HG02870 (cell line): ENCODE results near the gene PRKCE.

Experiments
- ATAC-seq: cut with Tn5 transposase; IDR thresholded peaks from one replicate; pipeline ENCODE4 v1.9.1; 2021; ENCODE audit warnings: mild to moderate bottlenecking, moderate library complexity; ENCODE audit not compliant: unreplicated experiment

The PRKCE gene

DNA sequence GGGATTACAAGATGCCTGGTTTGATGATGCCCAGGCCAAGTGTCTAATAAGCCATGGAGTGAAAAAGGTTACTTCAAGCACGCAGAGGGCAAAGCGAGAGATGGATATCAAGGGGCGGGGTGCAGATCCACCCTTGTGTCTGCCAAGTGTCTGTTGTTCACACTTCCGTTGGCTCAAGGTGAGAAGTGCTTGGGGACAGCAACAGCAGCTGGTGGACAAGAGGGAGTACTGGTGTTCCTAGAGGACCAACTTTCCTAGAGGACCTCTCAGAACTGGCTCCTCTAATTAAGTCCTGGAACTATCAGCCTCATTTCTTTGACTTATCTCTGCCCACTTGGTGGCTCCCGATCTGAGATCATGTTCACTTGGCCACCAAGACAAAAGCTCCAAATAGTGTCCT, 299.1 kb downstream of the PRKCE start:
- ATAC-seq: no peak

- no peak for ATAC-seq
Measured at GRCh38 chr2:45951025-45951727, 299.7 kb downstream of the PRKCE start.

DNA sequence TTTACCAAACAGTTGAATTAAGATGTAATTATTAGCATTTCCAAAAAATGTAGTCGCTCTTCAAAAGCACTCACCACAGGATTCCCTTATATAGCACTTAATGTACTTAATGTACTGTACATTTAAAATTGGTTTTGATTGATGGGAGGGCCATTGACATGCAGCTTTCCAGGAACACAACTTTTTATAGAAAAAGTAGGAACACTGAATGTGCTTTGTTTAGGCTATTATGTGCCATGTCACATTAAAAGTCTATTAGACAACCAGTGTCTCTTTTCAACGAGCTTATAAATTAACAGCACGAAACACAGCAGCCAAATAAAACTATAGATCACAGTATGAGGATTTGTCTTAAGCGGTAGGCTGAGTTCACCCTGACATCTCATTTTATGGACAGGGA, 301.1 kb downstream of the PRKCE start:
- no peak for ATAC-seq

DNA sequence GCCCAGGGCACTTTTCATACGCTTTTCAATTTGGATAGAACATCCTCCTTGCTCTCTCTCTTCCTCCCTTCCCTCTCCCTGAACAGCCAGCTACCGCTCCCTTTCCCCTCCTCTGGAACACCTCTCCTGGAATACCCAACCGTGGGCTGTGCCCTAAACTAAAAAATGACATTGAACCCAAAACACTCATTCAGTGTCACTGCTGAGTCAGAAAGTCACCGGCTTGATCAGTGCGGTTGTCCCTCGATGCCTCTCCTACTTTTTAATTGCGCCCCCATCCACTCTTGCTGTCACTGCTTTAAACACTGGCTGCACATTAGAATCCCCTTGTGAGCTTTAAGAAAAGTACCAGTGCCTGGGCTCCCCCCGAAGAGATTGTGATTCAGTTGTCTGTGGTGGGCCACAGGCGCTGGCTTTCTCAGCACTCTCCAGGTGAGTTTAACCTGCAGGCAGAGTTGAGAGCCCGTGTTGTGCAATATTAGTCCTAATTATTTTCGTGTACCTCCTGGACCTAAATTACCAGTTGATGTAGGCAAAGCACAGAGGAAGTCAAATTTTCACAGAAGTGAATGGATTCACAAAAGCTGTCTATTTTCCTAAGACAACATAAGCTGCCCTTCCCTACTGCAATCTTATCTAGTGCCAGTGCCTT, 302.0 kb downstream of the PRKCE start:
- no peak for ATAC-seq

DNA sequence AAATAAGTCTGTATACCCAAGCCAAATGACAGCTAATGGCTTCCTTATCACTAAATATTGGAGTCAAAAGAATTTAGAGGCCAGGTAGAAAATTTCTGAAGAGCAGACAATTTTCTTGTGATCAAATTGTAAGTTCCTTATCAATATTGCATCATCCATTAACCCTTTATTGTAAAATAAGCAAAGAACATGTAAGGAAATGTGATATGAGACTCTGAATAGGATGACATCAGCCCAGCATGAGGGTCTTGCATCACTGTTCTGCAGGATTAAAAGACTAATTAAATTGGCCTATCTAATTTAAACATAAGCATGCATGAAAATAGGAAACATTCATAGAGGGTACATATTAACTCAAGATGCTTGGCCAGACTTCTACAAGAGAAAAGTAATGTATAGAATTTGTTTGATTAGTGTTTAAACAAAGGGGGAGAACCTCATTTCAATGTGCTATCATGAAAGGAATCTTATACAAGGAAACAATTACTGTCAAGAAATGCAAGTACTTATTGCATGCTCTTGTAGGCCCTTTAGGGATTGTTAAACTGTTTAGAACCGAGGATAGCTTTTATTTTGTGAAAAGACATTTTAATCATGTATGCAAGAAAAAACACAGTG, 302.9 kb downstream of the PRKCE start:
- ATAC-seq: no peak

DNA sequence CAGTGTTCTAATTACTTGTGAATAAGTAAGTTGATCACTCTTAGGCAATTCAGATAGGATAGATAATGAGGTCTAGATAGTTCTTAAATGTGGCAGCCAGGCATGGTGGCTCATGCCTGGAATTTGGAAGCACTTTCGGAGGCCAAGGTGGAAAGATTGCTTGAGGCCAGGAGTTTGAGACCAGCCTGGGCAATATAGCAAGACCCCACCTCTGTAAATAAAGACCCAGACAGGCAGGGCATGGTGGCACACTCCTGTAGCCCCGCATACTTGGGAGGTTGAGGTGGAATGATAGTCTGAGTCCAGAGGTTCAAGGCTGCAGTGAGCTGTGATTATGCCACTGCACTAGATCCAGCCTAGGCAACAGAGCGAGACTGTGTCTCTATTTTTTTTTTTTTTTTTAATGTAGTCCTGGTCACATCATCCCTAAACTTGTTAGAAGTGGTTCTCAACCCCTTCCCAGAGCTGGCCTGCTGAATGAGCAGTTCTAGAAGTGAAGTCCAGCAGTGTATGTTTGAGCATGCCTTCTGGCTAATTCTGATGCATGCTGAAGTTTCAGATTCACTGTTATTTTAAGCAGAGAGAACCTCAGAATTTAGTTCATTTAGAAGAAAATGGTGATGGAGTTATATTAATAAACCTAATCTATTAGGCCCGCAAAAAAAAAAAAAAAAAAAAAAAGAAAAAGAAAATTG, 306.2 kb downstream of the PRKCE start:
- no peak for ATAC-seq

- no peak for ATAC-seq
Measured at GRCh38 chr2:45960057-45960863, 308.8 kb downstream of the PRKCE start.

GRCh38 chr2:45962177-45962921, 310.9 kb downstream of the PRKCE start:
- no peak for ATAC-seq

- ATAC-seq: no peak
Measured at GRCh38 chr2:45963816-45964215, 312.3 kb downstream of the PRKCE start.

DNA sequence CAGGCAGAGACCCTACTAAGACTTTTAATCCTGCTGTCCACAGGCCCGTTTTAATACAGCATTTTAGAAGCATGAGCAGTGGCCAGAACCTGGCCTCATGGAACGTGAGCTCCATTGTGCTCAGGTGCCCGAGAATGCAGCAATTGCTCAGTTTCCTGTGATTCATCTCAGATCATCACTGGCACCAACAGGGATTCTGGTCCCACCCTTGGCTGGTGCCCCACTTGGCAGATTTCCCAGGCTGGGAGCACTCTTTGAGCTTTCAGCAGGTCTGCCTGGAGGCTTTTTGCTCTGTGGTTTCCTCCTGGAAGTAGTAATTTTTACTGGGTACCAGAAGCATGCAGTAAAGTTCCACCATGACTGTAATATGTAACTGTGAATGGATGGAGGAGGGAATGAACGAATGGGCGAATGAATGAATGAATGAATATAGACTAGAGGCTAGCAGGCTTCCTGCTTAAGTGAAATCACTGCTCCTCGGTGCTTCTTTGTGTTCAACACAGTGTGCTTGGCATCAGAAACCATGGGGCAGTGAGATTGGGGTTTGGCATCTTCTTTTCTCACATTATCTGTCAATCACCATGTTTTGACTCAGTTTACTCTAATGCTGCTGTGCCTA, 312.9 kb downstream of the PRKCE start:
- ATAC-seq: no peak

DNA sequence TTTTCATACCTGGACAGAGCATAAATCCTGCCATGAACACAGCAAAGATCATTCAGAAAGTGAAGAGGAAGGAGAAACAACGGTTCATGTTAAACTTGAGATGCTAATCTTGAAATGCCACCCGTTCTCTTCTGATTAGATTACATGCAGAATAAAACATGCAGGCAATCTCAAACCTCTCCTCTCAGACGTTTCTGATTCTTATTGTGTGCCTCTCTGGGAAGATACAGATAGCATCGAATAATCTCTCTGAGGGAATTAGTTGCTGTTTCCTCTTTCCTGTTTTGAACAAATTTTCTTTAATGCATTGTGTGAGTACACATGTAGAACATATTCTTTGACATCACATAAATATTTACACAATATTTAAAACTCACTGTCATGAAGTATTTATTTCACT, 313.4 kb downstream of the PRKCE start:
- no peak for ATAC-seq

- ATAC-seq: no peak
Measured at GRCh38 chr2:45965871-45966498, 314.5 kb downstream of the PRKCE start.

DNA sequence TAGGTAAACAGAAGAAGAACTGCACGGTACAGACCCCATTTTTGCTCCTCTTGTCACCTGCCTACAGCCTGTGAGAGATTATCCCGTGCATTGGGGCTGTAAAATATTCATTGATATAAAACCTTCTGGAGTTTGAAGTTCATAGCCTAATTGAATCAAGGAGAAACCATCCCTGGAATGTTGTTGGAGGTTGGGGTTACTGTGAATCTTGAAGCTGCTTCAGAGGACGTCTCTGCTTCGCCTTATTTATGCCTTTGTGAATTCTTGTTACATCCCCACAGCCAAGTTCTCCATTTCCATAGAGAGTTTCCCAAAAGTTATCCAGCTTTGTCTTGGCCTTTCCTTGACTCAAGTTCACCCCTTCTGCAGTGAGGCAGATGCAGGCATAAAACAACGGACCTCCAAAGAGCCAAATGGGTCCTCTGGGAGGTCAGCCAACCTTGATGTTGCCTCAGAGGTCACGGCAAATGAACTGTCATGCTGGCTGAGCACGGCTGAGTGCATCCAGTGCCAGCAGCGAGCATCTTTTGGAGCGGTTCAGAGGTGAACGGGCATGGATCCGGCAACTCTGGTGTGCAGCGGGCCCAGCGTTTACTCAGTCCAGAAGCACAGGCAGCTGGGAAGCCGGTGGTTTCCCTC, 317.6 kb downstream of the PRKCE start:
- ATAC-seq: no peak

GRCh38 chr2:45973426-45973825, 322.0 kb downstream of the PRKCE start:
- ATAC-seq: no peak

- ATAC-seq: peak; percentile 82
Measured at GRCh38 chr2:45974056-45974455, 322.6 kb downstream of the PRKCE start.

- ATAC-seq: peak; percentile 64
Measured at GRCh38 chr2:45974762-45975408, 323.4 kb downstream of the PRKCE start.

- no peak for ATAC-seq
Measured at GRCh38 chr2:45975752-45976517, 324.5 kb downstream of the PRKCE start.
